C4-2B (cell line): ENCODE results near the gene CDC26.

Experiments
- ZFX ChIP-seq: fragments of 450-650 bp; IDR thresholded peaks from 2 replicates; pipeline ENCODE4 v1.6.1; 2017
- TF ChIP-seq, protein P1 (sequence below): fragments of 450-650 bp; conservative IDR thresholded peaks from 2 replicates; pipeline ENCODE4 v1.5.1; 2017; ENCODE audit warnings: mild to moderate bottlenecking

DNA sequence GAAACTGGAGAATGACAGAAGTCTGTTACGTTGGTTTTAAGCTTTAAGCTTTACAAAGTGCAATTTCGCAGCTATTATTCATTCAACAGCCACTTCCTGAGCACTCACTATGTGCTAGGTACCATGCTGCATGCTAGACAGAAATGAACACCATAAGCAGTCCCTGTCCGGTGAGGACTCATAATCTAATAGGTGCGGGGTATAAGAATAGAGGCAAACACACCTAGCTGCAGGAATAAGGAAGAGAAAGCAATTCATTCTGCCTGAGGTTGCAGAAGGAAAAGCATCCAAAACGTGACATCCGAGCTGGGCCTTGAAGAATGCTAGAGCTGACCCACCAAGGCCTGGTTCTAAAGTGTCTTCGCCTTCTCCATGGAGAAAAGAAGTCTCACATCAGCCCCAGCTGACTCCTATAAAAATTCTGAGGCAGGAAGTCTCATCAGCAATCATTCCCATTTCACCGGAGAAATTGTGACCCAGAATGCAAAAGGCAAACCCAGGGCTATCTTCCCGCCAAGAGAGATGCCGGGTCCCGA lies 54.8 kb downstream of the CDC26 start:
- TF ChIP-seq, protein P1, sequence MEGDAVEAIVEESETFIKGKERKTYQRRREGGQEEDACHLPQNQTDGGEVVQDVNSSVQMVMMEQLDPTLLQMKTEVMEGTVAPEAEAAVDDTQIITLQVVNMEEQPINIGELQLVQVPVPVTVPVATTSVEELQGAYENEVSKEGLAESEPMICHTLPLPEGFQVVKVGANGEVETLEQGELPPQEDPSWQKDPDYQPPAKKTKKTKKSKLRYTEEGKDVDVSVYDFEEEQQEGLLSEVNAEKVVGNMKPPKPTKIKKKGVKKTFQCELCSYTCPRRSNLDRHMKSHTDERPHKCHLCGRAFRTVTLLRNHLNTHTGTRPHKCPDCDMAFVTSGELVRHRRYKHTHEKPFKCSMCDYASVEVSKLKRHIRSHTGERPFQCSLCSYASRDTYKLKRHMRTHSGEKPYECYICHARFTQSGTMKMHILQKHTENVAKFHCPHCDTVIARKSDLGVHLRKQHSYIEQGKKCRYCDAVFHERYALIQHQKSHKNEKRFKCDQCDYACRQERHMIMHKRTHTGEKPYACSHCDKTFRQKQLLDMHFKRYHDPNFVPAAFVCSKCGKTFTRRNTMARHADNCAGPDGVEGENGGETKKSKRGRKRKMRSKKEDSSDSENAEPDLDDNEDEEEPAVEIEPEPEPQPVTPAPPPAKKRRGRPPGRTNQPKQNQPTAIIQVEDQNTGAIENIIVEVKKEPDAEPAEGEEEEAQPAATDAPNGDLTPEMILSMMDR, result no peak
- 0 out of 2 replicates have a peak, but pooled peaks have one; percentile 5 for TF ChIP-seq ZFX
